ENCODE data around the gene C19orf85.
"Not testable (repeated sequence)": the region's sequence is repeated elsewhere in the genome, so short reads cannot be mapped to it uniquely, and the experiment has no call there.

Gene C19orf85

GRCh38 chr19:55440411-55441105 lies 24.0 kb downstream of the C19orf85 start:
- no peak for DNase-seq (ENCODE audit: low spot score)

GRCh38 chr19:55439052-55439451 lies 25.5 kb downstream of the C19orf85 start:
- DNase-seq (ENCODE audit: low spot score) = no peak

GRCh38 chr19:55437410-55437809 lies 27.1 kb downstream of the C19orf85 start:
- DNase-seq (ENCODE audit: low spot score) = peak; percentile 86

GRCh38 chr19:55436847-55437246 lies 27.7 kb downstream of the C19orf85 start:
- no peak for DNase-seq (ENCODE audit: low spot score)

- no peak for DNase-seq (ENCODE audit: low spot score)
These were observed 29.5 kb downstream of the C19orf85 start for GRCh38 chr19:55435020-55435419.

- no peak for DNase-seq (ENCODE audit: low spot score)
These were observed 30.1 kb downstream of the C19orf85 start for GRCh38 chr19:55434356-55434919.

GRCh38 chr19:55433292-55433691 lies 31.3 kb downstream of the C19orf85 start:
- DNase-seq (ENCODE audit: low spot score) = no peak

GRCh38 chr19:55432241-55432959 lies 32.2 kb downstream of the C19orf85 start:
- DNase-seq (ENCODE audit: low spot score) = no peak

GRCh38 chr19:55431183-55431582 lies 33.4 kb downstream of the C19orf85 start:
- DNase-seq (ENCODE audit: low spot score) = no peak

- no peak for DNase-seq (ENCODE audit: low spot score)
These were observed 38.5 kb downstream of the C19orf85 start for GRCh38 chr19:55426042-55426441.

- no peak for DNase-seq (ENCODE audit: low spot score)
These were observed 40.0 kb downstream of the C19orf85 start for GRCh38 chr19:55424518-55424917.

GRCh38 chr19:55423225-55424005 lies 41.1 kb downstream of the C19orf85 start:
- DNase-seq (ENCODE audit: low spot score) = no peak

- DNase-seq (ENCODE audit: low spot score) = not testable (repeated sequence)
These were observed 43.3 kb downstream of the C19orf85 start for GRCh38 chr19:55421281-55421680.

- DNase-seq (ENCODE audit: low spot score) = no peak
These were observed 44.8 kb downstream of the C19orf85 start for GRCh38 chr19:55419624-55420236.

- DNase-seq (ENCODE audit: low spot score) = no peak
These were observed 45.4 kb downstream of the C19orf85 start for GRCh38 chr19:55419103-55419502.

- DNase-seq (ENCODE audit: low spot score) = no peak
These were observed 46.4 kb downstream of the C19orf85 start for GRCh38 chr19:55418185-55418584.

Measured in left forelimb (tissue), 1 donor.